ENCODE results near the gene FERMT2.

DNA sequence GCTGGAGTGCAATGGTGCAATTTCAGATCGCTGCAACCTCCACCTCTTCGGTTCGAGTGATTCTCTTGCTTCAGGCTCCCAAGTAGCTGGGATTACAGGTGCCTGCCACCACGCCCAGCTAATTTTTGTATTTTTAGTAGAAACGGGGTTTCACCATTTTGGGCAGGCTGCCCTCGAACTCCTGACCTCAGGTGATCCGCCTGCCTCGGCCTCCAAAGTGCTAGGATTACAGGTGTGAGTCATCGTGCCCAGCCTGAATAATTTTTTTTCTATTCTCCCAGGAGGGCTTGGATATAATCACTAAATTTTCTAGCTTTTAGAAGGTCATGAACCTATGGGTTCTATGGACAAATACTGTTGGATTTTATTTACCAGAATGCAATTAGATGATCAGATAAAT lies 114.8 kb downstream of the FERMT2 start:
- TF ChIP-seq, protein P1, sequence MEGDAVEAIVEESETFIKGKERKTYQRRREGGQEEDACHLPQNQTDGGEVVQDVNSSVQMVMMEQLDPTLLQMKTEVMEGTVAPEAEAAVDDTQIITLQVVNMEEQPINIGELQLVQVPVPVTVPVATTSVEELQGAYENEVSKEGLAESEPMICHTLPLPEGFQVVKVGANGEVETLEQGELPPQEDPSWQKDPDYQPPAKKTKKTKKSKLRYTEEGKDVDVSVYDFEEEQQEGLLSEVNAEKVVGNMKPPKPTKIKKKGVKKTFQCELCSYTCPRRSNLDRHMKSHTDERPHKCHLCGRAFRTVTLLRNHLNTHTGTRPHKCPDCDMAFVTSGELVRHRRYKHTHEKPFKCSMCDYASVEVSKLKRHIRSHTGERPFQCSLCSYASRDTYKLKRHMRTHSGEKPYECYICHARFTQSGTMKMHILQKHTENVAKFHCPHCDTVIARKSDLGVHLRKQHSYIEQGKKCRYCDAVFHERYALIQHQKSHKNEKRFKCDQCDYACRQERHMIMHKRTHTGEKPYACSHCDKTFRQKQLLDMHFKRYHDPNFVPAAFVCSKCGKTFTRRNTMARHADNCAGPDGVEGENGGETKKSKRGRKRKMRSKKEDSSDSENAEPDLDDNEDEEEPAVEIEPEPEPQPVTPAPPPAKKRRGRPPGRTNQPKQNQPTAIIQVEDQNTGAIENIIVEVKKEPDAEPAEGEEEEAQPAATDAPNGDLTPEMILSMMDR (conservative IDR thresholded peaks at IDR 0.05; ENCODE audit: low read length) = no peak
- TF ChIP-seq EZH2phosphoT487 (IDR thresholded peaks at IDR 0.05; ENCODE audit: borderline replicate concordance) = no peak
